HepG2 (cell line): Measurements from ENCODE around the gene CPT1A. TPM values are rescaled to one million over a fixed set of nuclear protein-coding genes. Genes with fewer than 3 reads are reported as not detected.

Experiments used
- ATAC-seq: fragments of 200-7000 bp; cut with Tn5 transposase; 3 replicates; pipeline ENCODE4 v1.9.1; 2020; ENCODE audit warnings: mild to moderate bottlenecking, moderate library complexity
- BruUV-seq: library from RNA; stranded (reverse); fragments of 400-500 nt; replicated peaks from 2 replicates; lab custom pipeline; 2021; lab: Mats Ljungman, UMichigan
- CTCF ChIA-PET: fragments of 300-600 bp; formaldehyde crosslinking; extraction: SDS; loops from one replicate; lab custom pipeline; 2021; ENCODE audit warnings: low total read pairs, inconsistent platforms, low intra/inter-chr PET ratio; lab: Yijun Ruan, JAX
- POLR2A ChIA-PET: fragments of 350-600 bp; sonication (Branson Sonifier 250); formaldehyde crosslinking; loops from one replicate; lab custom pipeline; 2020; ENCODE audit warnings: antibody characterized with exemption, inconsistent platforms; lab: Yijun Ruan, JAX
- DNase-seq: peaks from one replicate; pipeline ENCODE4 v3.0.0-alpha.2; 2015; ENCODE audit warnings: low spot score
- FAIRE-seq: peaks from 3 replicates; lab custom pipeline; 2011; peaks lifted over from hg19 to GRCh38; lab: Jason Lieb, UNC
- H2AFZ ChIP-seq: one replicate; pipeline ENCODE4 v1.6.1; 2011; ENCODE audit warnings: low read length, inconsistent platforms
- H3K27ac ChIP-seq: fragments of 300-600 bp; 3 replicates; pipeline ENCODE4 v1.8.0; 2011; ENCODE audit warnings: mixed run types, mild to moderate bottlenecking, mixed read lengths, low read length, inconsistent platforms; ENCODE audit not compliant: insufficient read depth; ENCODE audit errors: extremely low read length
- H3K27me3 ChIP-seq, 2 experiments: fragments of 200-600 bp in 1 of 2; 2 replicates in 1 of 2; 3 replicates in 1 of 2; pipeline versions ENCODE4 v1.6.0 to v1.8.0; 2011; ENCODE audit warnings: low read length in 2 of 2, mild to moderate bottlenecking in 2 of 2, moderate library complexity in 2 of 2, inconsistent platforms in 1 of 2; ENCODE audit not compliant: insufficient read depth in 2 of 2, control insufficient read depth in 1 of 2
- H3K36me3 ChIP-seq, 2 experiments: fragments of 200-600 bp in 1 of 2; replicated peaks in 1 of 2; 2 replicates in 1 of 2; 3 replicates in 1 of 2; pipeline versions ENCODE4 v1.5.1 to v1.8.0; 2011; ENCODE audit warnings: low read length in 2 of 2, inconsistent platforms in 1 of 2; ENCODE audit not compliant: insufficient read depth in 2 of 2, control insufficient read depth in 1 of 2
- H3K4me1 ChIP-seq: 2 replicates; pipeline ENCODE4 v1.5.1; 2012; ENCODE audit warnings: low read length, inconsistent platforms; ENCODE audit not compliant: insufficient read depth
- H3K4me2 ChIP-seq: 2 replicates; pipeline ENCODE4 v1.6.0; 2011; ENCODE audit warnings: low read depth, low read length, inconsistent platforms
- H3K4me3 ChIP-seq, 3 experiments: fragments of 200-600 bp in 1 of 3; sonication (generic), shearing (Covaris generic) in 1 of 3; replicated peaks in 1 of 3; 2 replicates each; pipeline ENCODE4 v1.5.1; 2011 to 2016; ENCODE audit warnings: low read length in 3 of 3, inconsistent platforms in 2 of 3, low read depth in 2 of 3, mild to moderate bottlenecking in 2 of 3, control low read depth in 1 of 3, mixed read lengths in 1 of 3; ENCODE audit not compliant: insufficient read depth in 1 of 3
- H3K79me2 ChIP-seq: one replicate; pipeline ENCODE4 v1.6.1; 2011; ENCODE audit warnings: low read length, inconsistent platforms; ENCODE audit not compliant: insufficient read depth
- H3K9ac ChIP-seq: 2 replicates; pipeline ENCODE4 v1.6.0; 2011; ENCODE audit warnings: mild to moderate bottlenecking, low read depth, low read length, inconsistent platforms; ENCODE audit not compliant: insufficient read depth
- H3K9me3 ChIP-seq: 2 replicates; pipeline ENCODE4 v1.5.1; 2012; ENCODE audit warnings: mild to moderate bottlenecking, low read length
- H4K20me1 ChIP-seq: 2 replicates; pipeline ENCODE4 v1.6.0; 2011; ENCODE audit warnings: inconsistent platforms, mild to moderate bottlenecking, low read length, moderate library complexity; ENCODE audit not compliant: insufficient read depth
- AHR ChIP-seq: IDR thresholded peaks from 2 replicates; pipeline ENCODE4 v1.6.1; 2018; ENCODE audit warnings: missing genetic modification reagents, missing compliant biosample characterization
- HNF1B ChIP-seq: sonication (generic); formaldehyde crosslinking; IDR thresholded peaks from 2 replicates; pipeline ENCODE4 v1.5.1; 2020; ENCODE audit warnings: mild to moderate bottlenecking, moderate library complexity, missing genetic modification reagents
- HNF4G ChIP-seq, 2 experiments: sonication (generic) in 1 of 2; formaldehyde crosslinking in 1 of 2; IDR thresholded peaks; 2 replicates each; pipeline versions ENCODE4 v1.4.0 to v1.6.1; 2011 to 2020; ENCODE audit warnings: borderline replicate concordance in 2 of 2, low read depth in 2 of 2, mild to moderate bottlenecking in 2 of 2, low read length in 1 of 2, missing genetic modification reagents in 1 of 2, moderate library complexity in 1 of 2
- IKZF1 ChIP-seq: fragments of 450-650 bp; IDR thresholded peaks from 2 replicates; pipeline ENCODE4 v1.7.1; 2016
- JARID2 ChIP-seq: sonication (generic); formaldehyde crosslinking; IDR thresholded peaks from 2 replicates; pipeline ENCODE4 v1.8.1; 2023; ENCODE audit warnings: missing genetic modification reagents, inconsistent platforms; ENCODE audit not compliant: insufficient replicate concordance
- KLF6 ChIP-seq: IDR thresholded peaks from 2 replicates; pipeline ENCODE4 v1.8.0; 2016; ENCODE audit warnings: missing biosample characterization, missing genetic modification reagents
- MXD4 ChIP-seq: IDR thresholded peaks from 2 replicates; pipeline ENCODE4 v1.6.1; 2016; ENCODE audit warnings: mild to moderate bottlenecking, missing biosample characterization, missing genetic modification reagents
- NAIF1 ChIP-seq: sonication (generic); formaldehyde crosslinking; IDR thresholded peaks from 2 replicates; pipeline ENCODE4 v1.5.0; 2020; ENCODE audit warnings: mild to moderate bottlenecking, missing genetic modification reagents, borderline replicate concordance
- PLSCR1 ChIP-seq: sonication (generic); formaldehyde crosslinking; IDR thresholded peaks from 2 replicates; pipeline ENCODE4 v1.5.0; 2020; ENCODE audit warnings: missing genetic modification reagents, mild to moderate bottlenecking, borderline replicate concordance
- SIN3A ChIP-seq: IDR thresholded peaks from 2 replicates; pipeline ENCODE4 v1.6.1; 2011; ENCODE audit warnings: low read depth, mild to moderate bottlenecking, control low read depth, low read length, borderline replicate concordance
- SNRNP70 ChIP-seq: fragments of 200-400 bp; formaldehyde crosslinking; IDR thresholded peaks from 2 replicates; pipeline ENCODE4 v1.6.1; 2017; ENCODE audit warnings: mild to moderate bottlenecking, low read depth, low read length, moderate library complexity
- STAG1 ChIP-seq: sonication (generic); formaldehyde crosslinking; IDR thresholded peaks from 2 replicates; pipeline ENCODE4 v1.4.0; 2020; ENCODE audit warnings: missing genetic modification reagents
- ZNF24 ChIP-seq: fragments of 450-650 bp; IDR thresholded peaks from 2 replicates; pipeline ENCODE4 v1.6.1; 2017; ENCODE audit warnings: antibody characterized with exemption, mild to moderate bottlenecking
- ZNF331 ChIP-seq: sonication (generic); formaldehyde crosslinking; IDR thresholded peaks from 2 replicates; pipeline ENCODE4 v1.4.0; 2020; ENCODE audit warnings: missing genetic modification reagents
- ZNF362 ChIP-seq: sonication (generic); formaldehyde crosslinking; IDR thresholded peaks from 2 replicates; pipeline ENCODE4 v1.4.0; 2020; ENCODE audit warnings: missing genetic modification reagents, mild to moderate bottlenecking, borderline replicate concordance
- ZNF737 ChIP-seq: sonication (generic); formaldehyde crosslinking; IDR thresholded peaks from 2 replicates; pipeline ENCODE4 v1.5.0; 2020; ENCODE audit warnings: missing genetic modification reagents, mild to moderate bottlenecking, borderline replicate concordance
- ZSCAN25 ChIP-seq: sonication (generic); formaldehyde crosslinking; IDR thresholded peaks from 2 replicates; pipeline ENCODE4 v1.8.0; 2022; ENCODE audit warnings: mild to moderate bottlenecking, missing genetic modification reagents
- WGBS: methylation state at CpG from one replicate; pipeline ENCODE4 v1.1.6; 2017; ENCODE audit warnings: low lambda C conversion rate; 5-methylcytosine and 5-hydroxymethylcytosine counted together
- in situ Hi-C: cut with HindIII; loops from 2 replicates; pipeline ENCODE4 v1.10.0; 2017; ENCODE audit warnings: low pct_unique_long_range_greater_than_20kb; ENCODE audit not compliant: extremely low pct_ligation_motif_present
- intact Hi-C: fragments of 100-400 bp; cut with micrococcal nuclease; formaldehyde crosslinking; loops from one replicate; pipeline ENCODE4 v1.10.0; 2022; ENCODE audit not compliant: unreplicated experiment
- polyA plus RNA-seq, 8 experiments: library from polyadenylated mRNA; depleted of rRNA in 3 of 8; stranded (reverse) in 7 of 8; unstranded in 1 of 8; fragments of >200 nt; fragmentation: Illumina TruSeq in 4 of 8; extraction: Trizol in 4 of 8; gene quantifications; 2 replicates each; pipeline versions ENCODE4 v1.2.1 to v1.2.3, GENCODE V29; 2011 to 2016; ENCODE audit warnings: low read depth in 4 of 8, missing spikeins in 1 of 8, mixed read lengths in 1 of 8; ENCODE audit not compliant: insufficient read depth in 1 of 8
- total RNA-seq, 5 experiments: library from RNA; depleted of rRNA; stranded (reverse); fragments of >200 nt; fragmentation: Illumina TruSeq; extraction: Trizol; gene quantifications; 2 replicates each; pipeline ENCODE4 v1.2.3, GENCODE V29; 2016; ENCODE audit warnings: low read depth in 1 of 5

The CPT1A gene
- total and polyA plus RNA-seq, 2 of the 13 experiments (the other 11 are each of a cell fraction or from before 2014, with no cell fraction given) = 7.0 to 7.1 TPM

GRCh38 chr11:68844801-68845200, 3.1 kb upstream of the CPT1A start (continued):
- TF ChIP-seq HNF4G (IDR thresholded peaks at IDR 0.05; ENCODE audit: borderline replicate concordance, low read depth, low read length) = 0 out of 2 replicates have a peak, but pooled peaks have one; percentile 15
- TF ChIP-seq HNF4G (CRISPR knock-in tag; IDR thresholded peaks at IDR 0.05; ENCODE audit: borderline replicate concordance, low read depth) = no peak
- no peak for TF ChIP-seq JARID2
- no peak for TF ChIP-seq STAG1
- TF ChIP-seq AHR (CRISPR knock-in tag) = no peak
- TF ChIP-seq, all 625 proteins: peak for 6

GRCh38 chr11:68844376-68844775, 2.7 kb upstream of the CPT1A start:
- peak; percentile 12 for FAIRE-seq
- no peak for ATAC-seq
- BruUV-seq = no TSS peak
- H3K4me3 ChIP-seq = peak overlapping the region in 2 of 3 experiments; percentile 34 to 46; a peak in 3 of 6 replicates
- H3K27me3 ChIP-seq = peaks cover 0 to 8% of the 10 kb centered on the region in 2 experiments; a peak in 3 of 5 replicates
- H3K79me2 ChIP-seq = no peaks in the 10 kb centered on the region
- H3K27ac ChIP-seq = peak overlapping the region; percentile 91
- H3K9me3 ChIP-seq = no peaks in the 10 kb centered on the region
- intact Hi-C loops (no loop called here), in situ Hi-C loops (no loop called here)
- peak overlapping the region; percentile 62; the same call in 1 of the 2 replicates for H3K9ac ChIP-seq
- no peaks in the 10 kb centered on the region for H3K36me3 ChIP-seq
- TF ChIP-seq ZNF331 (CRISPR knock-in tag) (no peak), PLSCR1 (CRISPR knock-in tag) (no peak), ZNF737 (CRISPR knock-in tag) (no peak), ZSCAN25 (CRISPR knock-in tag) (no peak), MXD4 (CRISPR knock-in tag) (no peak), ZNF362 (no peak), NAIF1 (CRISPR knock-in tag) (no peak), KLF6 (no peak), HNF1B (CRISPR knock-in tag) (no peak), ZNF24 (peak; percentile 89), SIN3A (0 out of 2 replicates have a peak, but pooled peaks have one; percentile 33), SNRNP70 (no peak), IKZF1 (no peak)
- TF ChIP-seq, all 625 proteins: peak for 2
- Histone ChIP-seq H4K20me1 (peaks cover 8% of the 10 kb centered on the region; the same call in 1 of the 2 replicates), H3K4me2 (peak overlapping the region; percentile 78), H3K4me1 (peaks cover 87% of the 10 kb centered on the region), H2AFZ (no peak overlapping the region)
- POLR2A ChIA-PET = interaction anchor here (0.7 to 4.2 kb wide), 10 partner anchors 9 to 811 kb away, joined by 3 to 31 read pairs (median 4); partner anchors contain the start of gene IGHMBP2
- no peak for DNase-seq
- CTCF ChIA-PET = interaction anchor here (1.4 kb wide), 1 partner anchor 19 kb away, joined by 3 read pairs; no protein-coding TSS in a partner anchor
- WGBS = 34% methylated on average over 3 of the region's 3 CpGs
